ENCODE data around the gene MYH8. TPM values are rescaled to one million over a fixed set of nuclear protein-coding genes. Genes with fewer than 3 reads are reported as not detected.

MYH8 gene
- total RNA-seq (not detected), polyA plus RNA-seq (not detected)

GRCh38 chr17:10421900-10422542, at the start of gene MYH8:
Gene MYH8, minus strand, starts transcription at chr17:10421950. Its CDS starts 1,723 bp downstream, at chr17:10420227.
- Mint-ChIP-seq H3K4me3 (no peak within 1 kb of the TSS), H3K9me3 (peaks cover 0 to 3% (median 0%) of the 10 kb centered on the region in 8 donors), H3K27ac (no peak within 1 kb of the TSS), H3K27me3 (peaks cover 0 to 2% of the 10 kb centered on the region in 2 donors), H3K4me1 (no peaks in the 10 kb centered on the region), H3K36me3 (no peaks in the 10 kb centered on the region)
- intact Hi-C loops (cut with micrococcal nuclease): no loop called here
- Histone ChIP-seq H3K27me3 (ENCODE audit: insufficient read depth, low read length) (no peaks in the 10 kb centered on the region), H3K9me3 (ENCODE audit: control insufficient read depth in 1 of 2, low read length in 2 of 2) (no peaks in the 10 kb centered on the region), H3K27ac (ENCODE audit: low read depth, low read length) (no peak within 1 kb of the TSS), H3K4me1 (ENCODE audit: insufficient read depth, low read length) (no peaks in the 10 kb centered on the region), H3K4me3 (ENCODE audit: low read length in 2 of 2) (no peak within 1 kb of the TSS), H3K36me3 (ENCODE audit: insufficient read depth, low read length) (no peaks in the 10 kb centered on the region)
- ChIA-PET CTCF (ENCODE audit: partially characterized antibody) (interaction anchor here (0.7 kb wide), 1 partner anchor 18 kb away, joined by 3 read pairs; no protein-coding TSS in a partner anchor), POLR2A (ENCODE audit: partially characterized antibody) (no interaction called here)
- DNase-seq: no peak

GRCh38 chr17:10469459-10469858, 47.7 kb upstream of the MYH8 start, which contains the start of gene MYH4:
Gene MYH4, minus strand, starts transcription at chr17:10469559. Its CDS starts 2,814 bp downstream, at chr17:10466745.
- Mint-ChIP-seq H3K4me1 (no peaks in the 10 kb centered on the region), H3K9me3 (no peaks in the 10 kb centered on the region), H3K4me3 (no peak within 1 kb of the TSS), H3K27me3 (no peaks in the 10 kb centered on the region), H3K36me3 (no peaks in the 10 kb centered on the region), H3K27ac (no peak within 1 kb of the TSS)
- Histone ChIP-seq H3K36me3 (ENCODE audit: insufficient read depth, low read length) (no peaks in the 10 kb centered on the region), H3K9me3 (ENCODE audit: control insufficient read depth in 1 of 2, low read length in 2 of 2) (no peaks in the 10 kb centered on the region), H3K4me3 (ENCODE audit: low read length in 2 of 2) (no peak within 1 kb of the TSS), H3K4me1 (ENCODE audit: insufficient read depth, low read length) (no peaks in the 10 kb centered on the region), H3K27ac (ENCODE audit: low read depth, low read length) (no peak within 1 kb of the TSS), H3K27me3 (ENCODE audit: insufficient read depth, low read length) (no peaks in the 10 kb centered on the region)
- intact Hi-C loops (cut with micrococcal nuclease): no loop called here
- ChIA-PET CTCF (ENCODE audit: partially characterized antibody) (no interaction called here), POLR2A (ENCODE audit: partially characterized antibody) (no interaction called here)
- no peak for DNase-seq

GRCh38 chr17:10463402-10463801, 41.7 kb upstream of the MYH8 start:
- no peak for DNase-seq
- Histone ChIP-seq H3K4me3 (ENCODE audit: low read length in 2 of 2) (no peak overlapping the region), H3K27ac (ENCODE audit: low read depth, low read length) (no peak overlapping the region), H3K4me1 (ENCODE audit: insufficient read depth, low read length) (no peaks in the 10 kb centered on the region), H3K36me3 (ENCODE audit: insufficient read depth, low read length) (no peaks in the 10 kb centered on the region), H3K27me3 (ENCODE audit: insufficient read depth, low read length) (no peaks in the 10 kb centered on the region), H3K9me3 (ENCODE audit: control insufficient read depth in 1 of 2, low read length in 2 of 2) (no peaks in the 10 kb centered on the region)
- Mint-ChIP-seq H3K4me3 (no peak overlapping the region), H3K36me3 (no peaks in the 10 kb centered on the region), H3K27ac (no peak overlapping the region), H3K9me3 (peaks cover 0 to 3% (median 0%) of the 10 kb centered on the region in 8 donors), H3K27me3 (peaks cover 0 to 1% of the 10 kb centered on the region in 2 donors), H3K4me1 (no peaks in the 10 kb centered on the region)
- CTCF ChIA-PET (ENCODE audit: partially characterized antibody): interaction anchor here (1.2 kb wide), 1 partner anchor 16 kb away, joined by 3 read pairs; no protein-coding TSS in a partner anchor
- intact Hi-C loops (cut with micrococcal nuclease): no loop called here
- POLR2A ChIA-PET (ENCODE audit: partially characterized antibody): no interaction called here

GRCh38 chr17:10460062-10460461, 38.3 kb upstream of the MYH8 start:
- no peaks in the 10 kb centered on the region for H3K4me1 ChIP-seq (ENCODE audit: insufficient read depth, low read length)
- no peak overlapping the region for H3K27ac Mint-ChIP-seq

GRCh38 chr17:10458701-10459100, 37.0 kb upstream of the MYH8 start:
- Histone ChIP-seq H3K36me3 (ENCODE audit: insufficient read depth, low read length) (no peaks in the 10 kb centered on the region), H3K4me1 (ENCODE audit: insufficient read depth, low read length) (no peaks in the 10 kb centered on the region), H3K27ac (ENCODE audit: low read depth, low read length) (no peak overlapping the region), H3K4me3 (ENCODE audit: low read length in 2 of 2) (no peak overlapping the region), H3K27me3 (ENCODE audit: insufficient read depth, low read length) (no peaks in the 10 kb centered on the region), H3K9me3 (ENCODE audit: control insufficient read depth in 1 of 2, low read length in 2 of 2) (no peaks in the 10 kb centered on the region)
- Mint-ChIP-seq H3K27ac (no peak overlapping the region), H3K9me3 (peaks cover 0 to 4% (median 0%) of the 10 kb centered on the region in 8 donors), H3K36me3 (no peaks in the 10 kb centered on the region), H3K4me1 (no peaks in the 10 kb centered on the region), H3K4me3 (no peak overlapping the region), H3K27me3 (peaks cover 1 to 3% of the 10 kb centered on the region in 2 donors)
- ChIA-PET POLR2A (ENCODE audit: partially characterized antibody) (no interaction called here), CTCF (ENCODE audit: partially characterized antibody) (no interaction called here)
- no peak for DNase-seq
- intact Hi-C loops (cut with micrococcal nuclease): no loop called here

More at GRCh38 chr17:10460062-10460461, 38.3 kb upstream of the MYH8 start:
- no peak overlapping the region for H3K4me3 Mint-ChIP-seq
- Histone ChIP-seq H3K27ac (ENCODE audit: low read depth, low read length) (no peak overlapping the region), H3K27me3 (ENCODE audit: insufficient read depth, low read length) (no peaks in the 10 kb centered on the region), H3K4me3 (ENCODE audit: low read length in 2 of 2) (no peak overlapping the region), H3K9me3 (ENCODE audit: control insufficient read depth in 1 of 2, low read length in 2 of 2) (no peaks in the 10 kb centered on the region), H3K36me3 (ENCODE audit: insufficient read depth, low read length) (no peaks in the 10 kb centered on the region)
- peaks cover 1 to 3% of the 10 kb centered on the region in 2 donors for H3K27me3 Mint-ChIP-seq
- ChIA-PET CTCF (ENCODE audit: partially characterized antibody) (no interaction called here), POLR2A (ENCODE audit: partially characterized antibody) (no interaction called here)
- peaks cover 0 to 4% (median 0%) of the 10 kb centered on the region in 8 donors for H3K9me3 Mint-ChIP-seq
- no peak for DNase-seq
- no peaks in the 10 kb centered on the region for H3K36me3 Mint-ChIP-seq
- intact Hi-C loops (cut with micrococcal nuclease): no loop called here
- no peaks in the 10 kb centered on the region for H3K4me1 Mint-ChIP-seq

- intact Hi-C loops (cut with micrococcal nuclease): no loop called here
- peaks cover 0 to 6% (median 0%) of the 10 kb centered on the region in 8 donors for H3K9me3 Mint-ChIP-seq
- Histone ChIP-seq H3K36me3 (ENCODE audit: insufficient read depth, low read length) (no peaks in the 10 kb centered on the region), H3K27ac (ENCODE audit: low read depth, low read length) (no peak overlapping the region), H3K9me3 (ENCODE audit: control insufficient read depth in 1 of 2, low read length in 2 of 2) (no peaks in the 10 kb centered on the region), H3K4me3 (ENCODE audit: low read length in 2 of 2) (no peak overlapping the region), H3K4me1 (ENCODE audit: insufficient read depth, low read length) (no peaks in the 10 kb centered on the region), H3K27me3 (ENCODE audit: insufficient read depth, low read length) (no peaks in the 10 kb centered on the region)
- H3K27ac Mint-ChIP-seq: no peak overlapping the region
- no peaks in the 10 kb centered on the region for H3K36me3 Mint-ChIP-seq
- peaks cover 1 to 3% of the 10 kb centered on the region in 2 donors for H3K27me3 Mint-ChIP-seq
- no peaks in the 10 kb centered on the region for H3K4me1 Mint-ChIP-seq
- CTCF ChIA-PET (ENCODE audit: partially characterized antibody): no interaction called here
- DNase-seq: no peak
- H3K4me3 Mint-ChIP-seq: no peak overlapping the region
- POLR2A ChIA-PET (ENCODE audit: partially characterized antibody): no interaction called here
Measured at GRCh38 chr17:10457952-10458351, 36.2 kb upstream of the MYH8 start.

GRCh38 chr17:10447026-10447931, 25.5 kb upstream of the MYH8 start:
- Mint-ChIP-seq H3K27me3 (peaks cover 3 to 8% of the 10 kb centered on the region in 2 donors), H3K9me3 (peaks cover 0 to 4% (median 0%) of the 10 kb centered on the region in 8 donors), H3K36me3 (no peaks in the 10 kb centered on the region), H3K27ac (no peak overlapping the region), H3K4me3 (no peak overlapping the region), H3K4me1 (no peaks in the 10 kb centered on the region)
- no peak for DNase-seq
- H3K36me3 ChIP-seq (ENCODE audit: insufficient read depth, low read length): no peaks in the 10 kb centered on the region
- POLR2A ChIA-PET (ENCODE audit: partially characterized antibody): no interaction called here
- H3K4me3 ChIP-seq (ENCODE audit: low read length in 2 of 2): no peak overlapping the region
- no peaks in the 10 kb centered on the region for H3K4me1 ChIP-seq (ENCODE audit: insufficient read depth, low read length)
- CTCF ChIA-PET (ENCODE audit: partially characterized antibody): interaction anchor here (1.5 kb wide), 1 partner anchor 16 kb away, joined by 3 read pairs; no protein-coding TSS in a partner anchor
- intact Hi-C loops (cut with micrococcal nuclease): no loop called here
- H3K9me3 ChIP-seq (ENCODE audit: control insufficient read depth in 1 of 2, low read length in 2 of 2): no peaks in the 10 kb centered on the region
- H3K27ac ChIP-seq (ENCODE audit: low read depth, low read length): no peak overlapping the region
- H3K27me3 ChIP-seq (ENCODE audit: insufficient read depth, low read length): no peaks in the 10 kb centered on the region

Data from CD4-positive, alpha-beta memory T cell (primary cell).